HPDE6-E6E7 (cell line): Measurements from ENCODE around the gene INTS6.

Source experiments
- DNase-seq: peaks from one replicate; pipeline ENCODE4 v3.0.0; 2011; ENCODE audit warnings: missing footprints; ENCODE audit errors: extremely low spot score

INTS6 gene

GRCh38 chr13:51318015-51318414 lies 134.8 kb downstream of the INTS6 start:
- DNase-seq: no peak

DNA sequence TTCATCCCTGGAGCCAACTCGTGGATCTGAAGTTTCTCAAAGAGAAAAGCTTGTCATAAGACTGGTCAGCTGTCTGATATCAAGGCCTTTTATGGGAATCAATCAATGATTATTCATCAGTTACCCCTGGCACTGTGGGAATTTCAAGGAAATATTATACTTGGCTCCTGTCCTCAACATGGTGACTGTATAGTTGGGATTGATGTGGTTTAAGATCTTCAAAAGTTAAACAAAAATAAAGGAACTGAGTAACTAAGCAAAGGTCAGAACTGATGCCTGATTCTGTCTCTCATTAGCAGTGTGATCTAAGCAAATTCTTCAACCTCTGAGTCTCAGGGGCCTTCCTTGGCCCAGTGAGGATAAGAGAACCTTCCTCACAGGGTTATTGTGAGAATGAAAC lies 135.6 kb downstream of the INTS6 start:
- DNase-seq: no peak

DNA sequence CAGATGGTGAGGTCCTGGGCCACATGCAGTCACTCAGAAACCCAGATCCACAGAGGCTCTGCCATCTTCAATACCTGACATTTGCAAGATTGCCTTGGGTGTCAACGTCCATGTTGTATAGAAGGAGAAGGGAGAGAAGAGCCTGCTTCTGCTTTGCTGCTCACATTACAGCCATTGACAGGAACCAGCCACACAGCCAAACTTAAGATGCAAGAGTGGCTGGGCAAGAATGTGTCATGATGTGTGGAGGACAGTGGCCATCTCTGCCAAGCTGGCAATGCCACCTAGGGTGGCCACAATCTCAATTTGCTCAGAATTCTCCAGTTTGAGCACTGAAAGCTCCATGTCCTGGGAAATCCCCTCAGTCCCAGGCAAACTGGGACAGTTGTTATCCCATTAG lies 139.2 kb downstream of the INTS6 start:
- DNase-seq: no peak

- DNase-seq: no peak
These were observed 140.8 kb downstream of the INTS6 start for GRCh38 chr13:51311957-51312520.
